Activated CD8-positive, alpha-beta T cell treated with anti-CD3 and anti-CD28 coated beads for 36 hours (primary cell): ENCODE measurements around the gene DIS3L. TPM values are rescaled to one million over a fixed set of nuclear protein-coding genes. Genes with fewer than 3 reads are reported as not detected.

ENCODE experiments used
- ATAC-seq: fragments of 200-7000 bp; cut with Tn5 transposase; one replicate; pipeline ENCODE4 v1.10.0; 2021; ENCODE audit warnings: mild to moderate bottlenecking, moderate library complexity
- CTCF ChIA-PET: fragments of 350-600 bp; sonication (Branson Sonifier 250); formaldehyde crosslinking; loops from one replicate; lab custom pipeline; 2021; ENCODE audit warnings: antibody characterized with exemption; lab: Charles Lee
- POLR2A ChIA-PET: fragments of 350-600 bp; sonication (Branson Sonifier 250); formaldehyde crosslinking; loops from one replicate; lab custom pipeline; 2021; ENCODE audit warnings: antibody characterized with exemption; lab: Charles Lee
- DNase-seq: peaks from one replicate; pipeline ENCODE4 v3.0.0-alpha.2; 2020
- H3K27ac Mint-ChIP-seq: one replicate; pipeline ENCODE4 v1.8.0; 2021; ENCODE audit warnings: mild to moderate bottlenecking, mixed read lengths
- H3K27me3 Mint-ChIP-seq: one replicate; pipeline ENCODE4 v1.8.0; 2021; ENCODE audit warnings: mixed read lengths
- H3K36me3 Mint-ChIP-seq: one replicate; pipeline ENCODE4 v1.8.0; 2021; ENCODE audit warnings: low read depth, mixed read lengths
- H3K4me1 Mint-ChIP-seq: one replicate; pipeline ENCODE4 v1.8.0; 2021; ENCODE audit warnings: low read depth, mixed read lengths
- H3K4me3 Mint-ChIP-seq: one replicate; pipeline ENCODE4 v1.8.0; 2021; ENCODE audit warnings: mild to moderate bottlenecking, moderate library complexity, mixed read lengths
- H3K9me3 Mint-ChIP-seq: one replicate; pipeline ENCODE4 v1.8.0; 2021; ENCODE audit warnings: mixed read lengths
- CTCF ChIP-seq: fragments of 200-600 bp; IDR thresholded peaks from one replicate; pipeline ENCODE4 v1.8.0; 2022; ENCODE audit warnings: antibody characterized with exemption, mild to moderate bottlenecking
- intact Hi-C: fragments of 100-400 bp; cut with micrococcal nuclease; formaldehyde crosslinking; loops from one replicate; pipeline ENCODE4 v1.10.0; 2022
- total RNA-seq, 2 experiments: library from RNA; stranded (reverse); gene quantifications; one replicate each; pipeline ENCODE4 v1.2.3, GENCODE V29; 2021

Gene DIS3L
- total RNA-seq, 2 experiments from 2014 or later = 23.6 to 23.7 TPM

GRCh38 chr15:66251790-66252684 is 41.3 kb upstream of the DIS3L start:
- Mint-ChIP-seq H3K36me3 (no peaks in the 10 kb centered on the region), H3K9me3 (no peaks in the 10 kb centered on the region), H3K27ac (no peak overlapping the region), H3K4me3 (peak overlapping the region; percentile 52), H3K4me1 (peaks cover 9% of the 10 kb centered on the region), H3K27me3 (peaks cover 56% of the 10 kb centered on the region)
- TF ChIP-seq CTCF = peak; percentile 68
- ATAC-seq (peak; percentile 72), DNase-seq (peak; percentile 56)
- ChIA-PET CTCF (no interaction called here), POLR2A (no interaction called here)
- intact Hi-C loops = no loop called here

GRCh38 chr15:66252685-66253417 is 40.5 kb upstream of the DIS3L start:
- CTCF ChIA-PET = no interaction called here
- DNase-seq = peak; percentile 29
- H3K27ac Mint-ChIP-seq = no peak overlapping the region
- H3K4me1 Mint-ChIP-seq = peaks cover 9% of the 10 kb centered on the region
- no peaks in the 10 kb centered on the region for H3K9me3 Mint-ChIP-seq
- POLR2A ChIA-PET = no interaction called here
- H3K36me3 Mint-ChIP-seq = no peaks in the 10 kb centered on the region
- intact Hi-C loops = no loop called here
- peaks cover 59% of the 10 kb centered on the region for H3K27me3 Mint-ChIP-seq
- H3K4me3 Mint-ChIP-seq = peak overlapping the region; percentile 52
- peak; percentile 39 for TF ChIP-seq CTCF
- ATAC-seq = peak; percentile 63

- intact Hi-C loops = no loop called here
- DNase-seq (peak; percentile 6), ATAC-seq (no peak)
- CTCF ChIA-PET = no interaction called here
- Mint-ChIP-seq H3K27ac (no peak within 1 kb of the TSS), H3K27me3 (peaks cover 56% of the 10 kb centered on the region), H3K4me1 (peaks cover 9% of the 10 kb centered on the region), H3K36me3 (no peaks in the 10 kb centered on the region), H3K9me3 (no peaks in the 10 kb centered on the region), H3K4me3 (peak within 1 kb of the TSS; percentile 66)
- TF ChIP-seq CTCF = no peak
- POLR2A ChIA-PET = interaction anchor here (0.7 kb wide), 1 partner anchor 384 kb away, joined by 3 read pairs; the partner anchor contains the start of gene RAB11A
These were observed 39.8 kb upstream of the DIS3L start, which contains the start of gene MEGF11 for GRCh38 chr15:66253418-66254088. Gene MEGF11, minus strand, starts transcription at chr15:66253750. Its CDS starts 125,347 bp downstream, at chr15:66128403.

- no peak for ATAC-seq
- TF ChIP-seq CTCF = no peak
- H3K4me3 Mint-ChIP-seq = peak overlapping the region; percentile 66
- no peaks in the 10 kb centered on the region for H3K36me3 Mint-ChIP-seq
- DNase-seq = no peak
- CTCF ChIA-PET = interaction anchor here (1.1 kb wide), 1 partner anchor 31 kb away, joined by 3 read pairs; no protein-coding TSS in a partner anchor
- H3K4me1 Mint-ChIP-seq = peaks cover 9% of the 10 kb centered on the region
- intact Hi-C loops = no loop called here
- peaks cover 56% of the 10 kb centered on the region for H3K27me3 Mint-ChIP-seq
- no peaks in the 10 kb centered on the region for H3K9me3 Mint-ChIP-seq
- H3K27ac Mint-ChIP-seq = no peak overlapping the region
- POLR2A ChIA-PET = interaction anchor here (0.6 to 0.7 kb wide), 2 partner anchors 215 to 385 kb away, joined by 3 read pairs; partner anchors contain the start of gene RAB11A
These were observed 39.0 kb upstream of the DIS3L start for GRCh38 chr15:66254089-66254950.
